ENCODE measurements around the gene WDR74. TPM values are rescaled to one million over a fixed set of nuclear protein-coding genes. Genes with fewer than 3 reads are reported as not detected.
"Not testable (repeated sequence)": the region's sequence is repeated elsewhere in the genome, so short reads cannot be mapped to it uniquely, and the experiment has no call there.

Gene WDR74
- total and polyA plus RNA-seq, 9 of the 15 experiments (the other 6 are each of a cell fraction or from before 2014, with no cell fraction given), result 32.7 to 210 (median 114) TPM

DNA sequence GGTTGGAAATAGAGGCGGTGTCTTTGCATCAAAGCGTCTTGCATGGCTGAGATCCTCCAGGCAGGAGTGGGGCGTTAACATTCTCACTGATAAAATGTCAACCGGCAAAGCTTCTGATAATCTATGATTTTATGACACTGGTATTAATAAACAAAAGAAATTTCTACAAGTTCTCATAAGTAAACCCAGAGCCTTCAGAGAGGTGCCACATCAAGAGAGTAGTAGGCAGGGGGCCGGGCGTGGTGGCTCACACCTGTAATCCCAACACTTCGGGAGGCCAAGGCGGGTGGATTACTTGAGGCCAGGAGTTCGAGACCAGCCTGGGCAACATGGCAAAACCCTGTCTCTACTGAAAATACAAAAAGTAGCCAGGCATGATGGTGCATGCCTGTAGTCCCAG, 3.5 kb upstream of the WDR74 start:
- in situ Hi-C loops (cut with MboI); FAIRE-seq; CTCF ChIA-PET (ENCODE audit: low intra/inter-chr PET ratio); H3K4me2 ChIP-seq (ENCODE audit: insufficient read depth, low read length); H3K9ac ChIP-seq (ENCODE audit: insufficient read depth in 1 of 2, low read depth in 2 of 2, low read length in 2 of 2); H3K36me3 ChIP-seq (ENCODE audit: control insufficient read depth, insufficient read depth, low read length); H4K20me1 ChIP-seq (replicated peaks; ENCODE audit: control insufficient read depth, insufficient read depth, low read length); H3K27me3 ChIP-seq (ENCODE audit: control insufficient read depth in 2 of 2, insufficient read depth in 2 of 2, low read length in 2 of 2); H3K9me3 ChIP-seq (replicated peaks; ENCODE audit: control insufficient read depth, insufficient read depth, low read depth, low read length); H3K4me3 ChIP-seq; BruUV-seq (replicated peaks); DNase-seq (ENCODE audit: extremely low read depth in 1 of 4, low spot score in 3 of 4); H3K27ac ChIP-seq (ENCODE audit: extremely low read depth, low read depth, low read length); H3K9me1 ChIP-seq (ENCODE audit: control insufficient read depth, insufficient read depth, low read length); ATAC-seq: not testable (repeated sequence)
- peaks cover 5 to 19% of the 10 kb centered on the region in 2 experiments; a peak in 3 of 5 replicates for H3K4me1 ChIP-seq (replicated peaks in 1 of 2; ENCODE audit: control insufficient read depth in 2 of 2, insufficient read depth in 2 of 2, low read length in 2 of 2)
- H2AFZ ChIP-seq (ENCODE audit: low read depth, low read length), result peak overlapping the region; percentile 92
- H3K79me2 ChIP-seq (ENCODE audit: control insufficient read depth, insufficient read depth, low read length), result peaks cover 19% of the 10 kb centered on the region
- POLR2A ChIA-PET, result interaction anchor here (0.6 to 6.3 kb wide), 4 partner anchors 11 to 54 kb away, joined by 3 to 100 read pairs (median 19); partner anchors contain the start of gene NXF1
- 69% methylated on average over 9 of the region's 9 CpGs for WGBS (ENCODE audit: insufficient coverage, low coverage, missing lambda C conversion rate)
- intact Hi-C loops (cut with micrococcal nuclease), result loop anchor here (5.0 to 10.0 kb wide), 3 partner anchors 118 to 446 kb away; partner anchors contain the start of genes C11orf98, CSKMT, HNRNPUL2 and TTC9C

DNA sequence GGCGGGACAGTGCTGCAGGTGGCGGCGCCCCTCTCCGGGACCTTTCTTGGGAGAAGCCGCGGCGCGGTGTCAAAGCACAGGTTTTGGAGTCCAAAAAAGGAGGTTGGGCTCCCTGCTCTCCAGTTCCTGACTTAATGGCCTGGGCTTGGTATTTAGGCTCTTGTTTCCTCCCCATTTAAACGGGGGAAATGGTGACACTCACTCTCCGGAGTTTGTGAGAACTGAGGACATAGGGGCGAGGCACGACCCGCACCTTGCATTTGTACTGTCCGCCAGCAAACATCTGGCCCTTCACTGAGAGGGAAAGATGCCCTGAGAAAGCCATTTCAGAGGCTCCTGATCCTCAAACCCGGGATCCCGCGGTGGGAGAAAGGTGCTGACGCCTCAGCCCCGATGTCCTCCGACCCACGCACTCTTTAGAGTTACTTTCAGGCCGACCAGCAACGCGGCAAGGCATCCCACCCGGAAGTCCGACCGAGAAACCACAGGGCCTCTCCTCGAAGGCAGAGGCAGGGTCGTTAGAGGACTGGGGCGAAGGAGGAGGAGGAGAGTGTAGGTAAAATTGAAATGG, 2.9 kb upstream of the WDR74 start:
- CTCF ChIA-PET (ENCODE audit: low intra/inter-chr PET ratio), result no interaction called here
- in situ Hi-C loops (cut with MboI), result no loop called here
- Histone ChIP-seq H3K4me3 (peak overlapping the region; percentile 33), H3K4me2 (ENCODE audit: insufficient read depth, low read length) (peak overlapping the region; percentile 65), H3K79me2 (ENCODE audit: control insufficient read depth, insufficient read depth, low read length) (peaks cover 26% of the 10 kb centered on the region), H3K36me3 (ENCODE audit: control insufficient read depth, insufficient read depth, low read length) (peaks cover 9% of the 10 kb centered on the region; the same call in 2 of the 3 replicates), H3K27ac (ENCODE audit: extremely low read depth, low read depth, low read length) (peak overlapping the region; percentile 89), H2AFZ (ENCODE audit: low read depth, low read length) (peak overlapping the region; percentile 92), H3K9me1 (ENCODE audit: control insufficient read depth, insufficient read depth, low read length) (no peaks in the 10 kb centered on the region), H3K4me1 (replicated peaks in 1 of 2; ENCODE audit: control insufficient read depth in 2 of 2, insufficient read depth in 2 of 2, low read length in 2 of 2) (peaks cover 8 to 19% of the 10 kb centered on the region in 2 experiments; a peak in 3 of 5 replicates), H3K9me3 (replicated peaks; ENCODE audit: control insufficient read depth, insufficient read depth, low read depth, low read length) (no peaks in the 10 kb centered on the region; the same call in 1 of the 2 replicates), H3K9ac (ENCODE audit: insufficient read depth in 1 of 2, low read depth in 2 of 2, low read length in 2 of 2) (peak overlapping the region; percentile 75 to 86), H4K20me1 (replicated peaks; ENCODE audit: control insufficient read depth, insufficient read depth, low read length) (no peaks in the 10 kb centered on the region), H3K27me3 (ENCODE audit: control insufficient read depth in 2 of 2, insufficient read depth in 2 of 2, low read length in 2 of 2) (no peaks in the 10 kb centered on the region)
- ATAC-seq (no peak), FAIRE-seq (no peak), DNase-seq (ENCODE audit: extremely low read depth in 1 of 4, low spot score in 3 of 4) (no peak)
- POLR2A ChIA-PET, result interaction anchor here (0.6 to 6.3 kb wide), 35 partner anchors 10 to 690 kb away, joined by 3 to 403 read pairs (median 11); partner anchors contain the start of genes C11orf98, CSKMT, LBHD1 and NXF1
- 53% methylated on average over 27 of the region's 30 CpGs for WGBS (ENCODE audit: insufficient coverage, low coverage, missing lambda C conversion rate)
- intact Hi-C loops (cut with micrococcal nuclease), result loop anchor here (5.0 to 10.0 kb wide), 3 partner anchors 117 to 445 kb away; partner anchors contain the start of genes C11orf98, CSKMT, HNRNPUL2 and TTC9C
- no TSS peak for BruUV-seq (replicated peaks)
- 0 out of 4 replicates have a peak, but pooled peaks of 1 of the 2 experiments have one; percentile 7 for TF ChIP-seq RAD21 (CRISPR knock-in tag; conservative IDR thresholded peaks at IDR 0.05 in 1 of 2, IDR thresholded peaks at IDR 0.05 in 1 of 2)
- no peak for TF ChIP-seq ZNF174 (CRISPR knock-in tag; IDR thresholded peaks at IDR 0.05)
- 0 out of 4 replicates have a peak, but pooled peaks of 1 of the 2 experiments have one; percentile 0 for TF ChIP-seq NRF1 (conservative IDR thresholded peaks at IDR 0.05 in 1 of 2, IDR thresholded peaks at IDR 0.05 in 1 of 2)
- TF ChIP-seq IRF2 (CRISPR knock-in tag; IDR thresholded peaks at IDR 0.05), result no peak
- peak; percentile 27; the same call in 1 of the 2 replicates for TF ChIP-seq PHF8 (IDR thresholded peaks at IDR 0.05; ENCODE audit: borderline replicate concordance, low read length)
- TF ChIP-seq, protein P1, sequence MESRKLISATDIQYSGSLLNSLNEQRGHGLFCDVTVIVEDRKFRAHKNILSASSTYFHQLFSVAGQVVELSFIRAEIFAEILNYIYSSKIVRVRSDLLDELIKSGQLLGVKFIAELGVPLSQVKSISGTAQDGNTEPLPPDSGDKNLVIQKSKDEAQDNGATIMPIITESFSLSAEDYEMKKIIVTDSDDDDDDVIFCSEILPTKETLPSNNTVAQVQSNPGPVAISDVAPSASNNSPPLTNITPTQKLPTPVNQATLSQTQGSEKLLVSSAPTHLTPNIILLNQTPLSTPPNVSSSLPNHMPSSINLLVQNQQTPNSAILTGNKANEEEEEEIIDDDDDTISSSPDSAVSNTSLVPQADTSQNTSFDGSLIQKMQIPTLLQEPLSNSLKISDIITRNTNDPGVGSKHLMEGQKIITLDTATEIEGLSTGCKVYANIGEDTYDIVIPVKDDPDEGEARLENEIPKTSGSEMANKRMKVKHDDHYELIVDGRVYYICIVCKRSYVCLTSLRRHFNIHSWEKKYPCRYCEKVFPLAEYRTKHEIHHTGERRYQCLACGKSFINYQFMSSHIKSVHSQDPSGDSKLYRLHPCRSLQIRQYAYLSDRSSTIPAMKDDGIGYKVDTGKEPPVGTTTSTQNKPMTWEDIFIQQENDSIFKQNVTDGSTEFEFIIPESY (CRISPR knock-in tag; IDR thresholded peaks at IDR 0.05), result peak; percentile 51; the same call in 1 of the 2 replicates
- TF ChIP-seq MEF2D (tag; conservative IDR thresholded peaks at IDR 0.05; ENCODE audit: low read depth), result 0 out of 2 replicates have a peak, but pooled peaks have one; percentile 8
- TF ChIP-seq SIRT6 (IDR thresholded peaks at IDR 0.05; ENCODE audit: low read depth, low read length), result no peak
- TF ChIP-seq KDM1A (IDR thresholded peaks at IDR 0.05), result peak in 1 of 2 experiments; percentile 27; a peak in 1 of 4 replicates

All from K562 (cell line).